Lower leg skin (tissue), 3 donors: Measurements from ENCODE around the gene NKAIN4.

Experiments used
- CTCF ChIP-seq, 3 donors: fragments of 450-650 bp; IDR thresholded peaks; one replicate each; pipeline ENCODE4 v1.5.1; 2016; ENCODE audit warnings: antibody characterized with exemption in 3 of 3, mild to moderate bottlenecking in 3 of 3, moderate library complexity in 2 of 3
- POLR2A ChIP-seq, 2 donors: fragments of 450-650 bp; IDR thresholded peaks; one replicate each; pipeline ENCODE4 v1.6.1; 2016 to 2017; ENCODE audit warnings: antibody characterized with exemption in 2 of 2, mild to moderate bottlenecking in 1 of 2, moderate library complexity in 1 of 2

- TF ChIP-seq CTCF (IDR thresholded peaks at IDR 0.05) (no peak), POLR2A (IDR thresholded peaks at IDR 0.05) (no peak)
Observed at GRCh38 chr20:63216849-63217471, 37.3 kb downstream of the NKAIN4 start.
